ENCODE results near the gene VCL. TPM values are rescaled to one million over a fixed set of nuclear protein-coding genes. Genes with fewer than 3 reads are reported as not detected.

Gene VCL
- total and polyA plus RNA-seq, 9 of the 15 experiments (the other 6 are each of a cell fraction or from before 2014, with no cell fraction given), result 29.8 to 186 (median 76.4) TPM

GRCh38 chr10:73997461-73997786 is 492 bp upstream of the VCL start (continued):
- TF ChIP-seq CEBPZ (IDR thresholded peaks at IDR 0.05; ENCODE audit: borderline replicate concordance, low read depth, low read length), result no peak
- peak; percentile 58; the same call in 1 of the 2 replicates for TF ChIP-seq ZBTB9 (CRISPR knock-in tag; IDR thresholded peaks at IDR 0.05)
- TF ChIP-seq GATA2 (CRISPR knock-in tag; IDR thresholded peaks at IDR 0.05), result no peak
- TF ChIP-seq KLF6 (CRISPR knock-in tag; IDR thresholded peaks at IDR 0.05; ENCODE audit: borderline replicate concordance), result 0 out of 2 replicates have a peak, but pooled peaks have one; percentile 26
- no peak for TF ChIP-seq IFI16 (CRISPR knock-in tag; IDR thresholded peaks at IDR 0.05)
- TF ChIP-seq MBD1 (CRISPR knock-in tag; IDR thresholded peaks at IDR 0.05), result no peak
- TF ChIP-seq MXD1 (CRISPR knock-in tag; IDR thresholded peaks at IDR 0.05; ENCODE audit: borderline replicate concordance, poor library complexity, severe bottlenecking), result peak; percentile 8
- 0 out of 2 replicates have a peak, but pooled peaks have one; percentile 11 for TF ChIP-seq CREM (IDR thresholded peaks at IDR 0.05; ENCODE audit: low read depth)
- no peak for TF ChIP-seq ZBTB17 (CRISPR knock-in tag; IDR thresholded peaks at IDR 0.05)
- no peak for TF ChIP-seq THAP7 (CRISPR knock-in tag; IDR thresholded peaks at IDR 0.05)
- 0 out of 2 replicates have a peak, but pooled peaks have one; percentile 57 for TF ChIP-seq ERF (CRISPR knock-in tag; IDR thresholded peaks at IDR 0.05)
- TF ChIP-seq ELF4 (CRISPR knock-in tag; IDR thresholded peaks at IDR 0.05), result peak; percentile 70; the same call in 1 of the 2 replicates
- TF ChIP-seq ZNF212 (CRISPR knock-in tag; IDR thresholded peaks at IDR 0.05), result peak; percentile 57; the same call in 1 of the 2 replicates
- no peak for TF ChIP-seq HDAC8 (tag; IDR thresholded peaks at IDR 0.05)
- TF ChIP-seq OTX1 (CRISPR knock-in tag; IDR thresholded peaks at IDR 0.05), result no peak
- peak; percentile 48; the same call in 1 of the 2 replicates for TF ChIP-seq ZNF583 (CRISPR knock-in tag; IDR thresholded peaks at IDR 0.05)
- TF ChIP-seq NKRF (IDR thresholded peaks at IDR 0.05; ENCODE audit: borderline replicate concordance), result peak; percentile 56; the same call in 1 of the 2 replicates
- no peak for TF ChIP-seq HNRNPL (IDR thresholded peaks at IDR 0.05; ENCODE audit: low read depth, low read length)
- TF ChIP-seq POLR3A (IDR thresholded peaks at IDR 0.05; ENCODE audit: borderline replicate concordance, extremely low read depth, insufficient read depth, insufficient read length), result no peak

Data from K562 (cell line).